HEK293 (cell line): ENCODE data around the gene TFPT.

ENCODE experiments used
- BCL11A ChIP-seq: fragments of 450-650 bp; formaldehyde crosslinking; IDR thresholded peaks from 2 replicates; pipeline ENCODE4 v1.5.1; 2016; ENCODE audit warnings: low read depth, missing biosample characterization, missing genetic modification characterization
- GLIS2 ChIP-seq: fragments of 450-650 bp; formaldehyde crosslinking; IDR thresholded peaks from 2 replicates; pipeline ENCODE4 v1.5.1; 2016; ENCODE audit warnings: missing biosample characterization, missing genetic modification characterization
- KLF1 ChIP-seq: fragments of 450-650 bp; formaldehyde crosslinking; IDR thresholded peaks from 2 replicates; pipeline ENCODE4 v1.5.1; 2016; ENCODE audit warnings: missing biosample characterization, missing genetic modification characterization
- MZF1 ChIP-seq: fragments of 450-650 bp; formaldehyde crosslinking; IDR thresholded peaks from 2 replicates; pipeline ENCODE4 v1.5.1; 2017; ENCODE audit warnings: missing biosample characterization, missing genetic modification characterization, borderline replicate concordance
- SP2 ChIP-seq: fragments of 450-650 bp; formaldehyde crosslinking; IDR thresholded peaks from 2 replicates; pipeline ENCODE4 v1.5.1; 2016; ENCODE audit warnings: missing biosample characterization, missing genetic modification characterization
- ZBTB17 ChIP-seq: fragments of 450-650 bp; formaldehyde crosslinking; IDR thresholded peaks from 2 replicates; pipeline ENCODE4 v1.5.1; 2016; ENCODE audit warnings: missing biosample characterization, missing genetic modification characterization
- ZFP3 ChIP-seq: fragments of 450-650 bp; formaldehyde crosslinking; IDR thresholded peaks from 2 replicates; pipeline ENCODE4 v1.5.1; 2016; ENCODE audit warnings: low read depth, missing biosample characterization, missing genetic modification characterization
- ZNF146 ChIP-seq: fragments of 450-650 bp; formaldehyde crosslinking; IDR thresholded peaks from 2 replicates; pipeline ENCODE4 v1.5.1; 2016; ENCODE audit warnings: missing biosample characterization, missing genetic modification characterization
- ZNF248 ChIP-seq: fragments of 450-650 bp; formaldehyde crosslinking; IDR thresholded peaks from 2 replicates; pipeline ENCODE4 v1.5.1; 2017; ENCODE audit warnings: missing biosample characterization, missing genetic modification characterization
- ZNF324 ChIP-seq: fragments of 450-650 bp; formaldehyde crosslinking; IDR thresholded peaks from 2 replicates; pipeline ENCODE4 v1.5.1; 2016; ENCODE audit warnings: missing biosample characterization, missing genetic modification characterization
- ZNF354C ChIP-seq: fragments of 450-650 bp; formaldehyde crosslinking; IDR thresholded peaks from 2 replicates; pipeline ENCODE4 v1.5.1; 2016; ENCODE audit warnings: missing biosample characterization, missing genetic modification characterization, low read depth, borderline replicate concordance
- ZNF426 ChIP-seq: fragments of 450-650 bp; formaldehyde crosslinking; IDR thresholded peaks from 2 replicates; pipeline ENCODE4 v1.5.1; 2017; ENCODE audit warnings: missing biosample characterization, missing genetic modification characterization, mild to moderate bottlenecking, inconsistent platforms, moderate library complexity
- ZNF548 ChIP-seq: fragments of 450-650 bp; formaldehyde crosslinking; IDR thresholded peaks from 2 replicates; pipeline ENCODE4 v1.5.1; 2016; ENCODE audit warnings: missing biosample characterization, missing genetic modification characterization
- ZNF558 ChIP-seq: fragments of 450-650 bp; formaldehyde crosslinking; IDR thresholded peaks from 2 replicates; pipeline ENCODE4 v1.5.1; 2016; ENCODE audit warnings: missing biosample characterization, missing genetic modification characterization
- ZNF624 ChIP-seq: fragments of 450-650 bp; formaldehyde crosslinking; IDR thresholded peaks from 2 replicates; pipeline ENCODE4 v1.5.1; 2017; ENCODE audit warnings: missing biosample characterization, missing genetic modification characterization
- ZNF660 ChIP-seq: fragments of 450-650 bp; IDR thresholded peaks from 2 replicates; pipeline ENCODE4 v1.5.1; 2018; ENCODE audit warnings: missing biosample characterization, mild to moderate bottlenecking, missing genetic modification characterization
- ZNF785 ChIP-seq: fragments of 450-650 bp; formaldehyde crosslinking; IDR thresholded peaks from 2 replicates; pipeline ENCODE4 v1.5.1; 2016; ENCODE audit warnings: missing biosample characterization, missing genetic modification characterization
- ZNF791 ChIP-seq: fragments of 450-650 bp; formaldehyde crosslinking; IDR thresholded peaks from 2 replicates; pipeline ENCODE4 v1.5.1; 2016; ENCODE audit warnings: missing biosample characterization, missing genetic modification characterization
- ZNF792 ChIP-seq: fragments of 450-650 bp; formaldehyde crosslinking; IDR thresholded peaks from 2 replicates; pipeline ENCODE4 v1.5.1; 2016; ENCODE audit warnings: missing biosample characterization, missing genetic modification characterization
- ZSCAN23 ChIP-seq: fragments of 450-650 bp; formaldehyde crosslinking; IDR thresholded peaks from 2 replicates; pipeline ENCODE4 v1.5.1; 2016; ENCODE audit warnings: missing biosample characterization, missing genetic modification characterization
- TF ChIP-seq, protein P1 (sequence below): fragments of 450-650 bp; formaldehyde crosslinking; IDR thresholded peaks from 2 replicates; pipeline ENCODE4 v1.5.1; 2016; ENCODE audit warnings: missing biosample characterization, missing genetic modification characterization
- TF ChIP-seq, protein P2 (sequence below): fragments of 450-650 bp; formaldehyde crosslinking; IDR thresholded peaks from 2 replicates; pipeline ENCODE4 v1.5.1; 2016; ENCODE audit warnings: missing biosample characterization, missing genetic modification characterization
- TF ChIP-seq, protein P3 (sequence below): fragments of 450-650 bp; formaldehyde crosslinking; IDR thresholded peaks from 2 replicates; pipeline ENCODE4 v1.5.1; 2017; ENCODE audit warnings: missing biosample characterization, missing genetic modification characterization
- TF ChIP-seq, protein P4 (sequence below): fragments of 450-650 bp; formaldehyde crosslinking; IDR thresholded peaks from 2 replicates; pipeline ENCODE4 v1.5.1; 2017; ENCODE audit warnings: missing biosample characterization, missing genetic modification characterization
- TF ChIP-seq, protein P5 (sequence below): fragments of 450-650 bp; formaldehyde crosslinking; IDR thresholded peaks from 2 replicates; pipeline ENCODE4 v1.5.1; 2016; ENCODE audit warnings: missing biosample characterization, missing genetic modification characterization, low read depth
- TF ChIP-seq, protein P6 (sequence below): fragments of 450-650 bp; formaldehyde crosslinking; IDR thresholded peaks from 2 replicates; pipeline ENCODE4 v1.5.1; 2016; ENCODE audit warnings: missing biosample characterization, missing genetic modification characterization
- TF ChIP-seq, protein P7 (sequence below): fragments of 450-650 bp; IDR thresholded peaks from 2 replicates; pipeline ENCODE4 v1.5.1; 2018; ENCODE audit warnings: missing biosample characterization, missing genetic modification characterization

The TFPT gene

DNA sequence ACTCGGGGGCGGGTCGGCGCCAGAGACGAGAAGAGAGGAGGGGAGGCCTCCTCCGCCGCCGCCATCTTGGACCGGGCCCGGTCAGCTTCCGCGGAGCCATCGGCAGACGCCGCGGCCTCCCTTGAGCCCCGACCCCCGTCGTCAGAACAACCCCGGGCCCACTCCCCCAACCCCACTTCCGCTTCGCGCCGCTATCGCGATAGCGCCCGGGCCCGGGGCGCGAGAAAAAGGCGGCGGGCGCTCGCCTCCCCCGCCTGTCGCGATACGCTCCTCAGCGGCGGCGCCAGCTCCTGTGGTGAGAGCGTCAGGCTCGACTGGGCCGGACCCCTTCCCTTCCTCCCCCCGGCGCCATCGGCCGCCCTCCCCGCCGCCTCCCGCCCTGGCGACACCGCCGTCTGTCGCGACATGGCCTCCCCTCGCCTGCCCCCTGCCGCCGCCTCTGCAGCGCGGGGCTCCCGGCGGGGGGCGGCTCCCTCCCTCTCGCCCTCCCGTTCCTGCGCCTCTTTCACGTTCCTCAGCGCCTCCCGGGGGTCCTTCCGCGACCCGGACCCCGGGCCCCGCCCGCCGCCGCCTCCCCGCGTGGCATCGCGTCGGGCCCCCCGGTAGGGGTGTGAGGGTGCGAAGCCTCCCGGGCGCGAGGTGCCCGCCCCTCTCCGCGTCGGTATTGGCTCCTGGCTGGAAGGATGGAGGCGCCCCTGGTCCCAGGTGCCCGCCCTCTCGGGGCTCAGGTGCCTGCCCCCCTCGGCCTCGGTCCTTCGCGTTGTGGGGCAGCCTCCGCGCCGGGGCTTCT is 22.4 kb upstream of the TFPT start, which contains the start of gene CNOT3 (continued):
- TF ChIP-seq, protein P1, sequence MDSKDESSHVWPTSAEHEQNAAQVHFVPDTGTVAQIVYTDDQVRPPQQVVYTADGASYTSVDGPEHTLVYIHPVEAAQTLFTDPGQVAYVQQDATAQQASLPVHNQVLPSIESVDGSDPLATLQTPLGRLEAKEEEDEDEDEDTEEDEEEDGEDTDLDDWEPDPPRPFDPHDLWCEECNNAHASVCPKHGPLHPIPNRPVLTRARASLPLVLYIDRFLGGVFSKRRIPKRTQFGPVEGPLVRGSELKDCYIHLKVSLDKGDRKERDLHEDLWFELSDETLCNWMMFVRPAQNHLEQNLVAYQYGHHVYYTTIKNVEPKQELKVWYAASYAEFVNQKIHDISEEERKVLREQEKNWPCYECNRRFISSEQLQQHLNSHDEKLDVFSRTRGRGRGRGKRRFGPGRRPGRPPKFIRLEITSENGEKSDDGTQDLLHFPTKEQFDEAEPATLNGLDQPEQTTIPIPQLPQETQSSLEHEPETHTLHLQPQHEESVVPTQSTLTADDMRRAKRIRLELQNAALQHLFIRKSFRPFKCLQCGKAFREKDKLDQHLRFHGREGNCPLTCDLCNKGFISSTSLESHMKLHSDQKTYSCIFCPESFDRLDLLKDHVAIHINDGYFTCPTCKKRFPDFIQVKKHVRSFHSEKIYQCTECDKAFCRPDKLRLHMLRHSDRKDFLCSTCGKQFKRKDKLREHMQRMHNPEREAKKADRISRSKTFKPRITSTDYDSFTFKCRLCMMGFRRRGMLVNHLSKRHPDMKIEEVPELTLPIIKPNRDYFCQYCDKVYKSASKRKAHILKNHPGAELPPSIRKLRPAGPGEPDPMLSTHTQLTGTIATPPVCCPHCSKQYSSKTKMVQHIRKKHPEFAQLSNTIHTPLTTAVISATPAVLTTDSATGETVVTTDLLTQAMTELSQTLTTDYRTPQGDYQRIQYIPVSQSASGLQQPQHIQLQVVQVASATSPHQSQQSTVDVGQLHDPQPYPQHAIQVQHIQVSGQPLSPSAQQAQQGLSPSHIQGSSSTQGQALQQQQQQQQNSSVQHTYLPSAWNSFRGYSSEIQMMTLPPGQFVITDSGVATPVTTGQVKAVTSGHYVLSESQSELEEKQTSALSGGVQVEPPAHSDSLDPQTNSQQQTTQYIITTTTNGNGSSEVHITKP = no peak
- TF ChIP-seq MZF1 (tag by site-specific recombination) = no peak
- no peak for TF ChIP-seq ZNF558 (tag by site-specific recombination)
- TF ChIP-seq ZNF146 (tag by site-specific recombination) = no peak
- no peak for TF ChIP-seq ZBTB17
- TF ChIP-seq, protein P2, sequence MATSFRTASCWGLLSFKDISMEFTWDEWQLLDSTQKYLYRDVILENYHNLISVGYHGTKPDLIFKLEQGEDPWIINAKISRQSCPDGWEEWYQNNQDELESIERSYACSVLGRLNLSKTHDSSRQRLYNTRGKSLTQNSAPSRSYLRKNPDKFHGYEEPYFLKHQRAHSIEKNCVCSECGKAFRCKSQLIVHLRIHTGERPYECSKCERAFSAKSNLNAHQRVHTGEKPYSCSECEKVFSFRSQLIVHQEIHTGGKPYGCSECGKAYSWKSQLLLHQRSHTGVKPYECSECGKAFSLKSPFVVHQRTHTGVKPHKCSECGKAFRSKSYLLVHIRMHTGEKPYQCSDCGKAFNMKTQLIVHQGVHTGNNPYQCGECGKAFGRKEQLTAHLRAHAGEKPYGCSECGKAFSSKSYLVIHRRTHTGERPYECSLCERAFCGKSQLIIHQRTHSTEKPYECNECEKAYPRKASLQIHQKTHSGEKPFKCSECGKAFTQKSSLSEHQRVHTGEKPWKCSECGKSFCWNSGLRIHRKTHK (tag by site-specific recombination) = no peak
- no peak for TF ChIP-seq ZNF791 (tag by site-specific recombination)
- TF ChIP-seq ZFP3 (tag by site-specific recombination) = no peak
- TF ChIP-seq ZNF426 (tag by site-specific recombination) = no peak
- TF ChIP-seq BCL11A (tag by site-specific recombination) = no peak
- TF ChIP-seq, protein P3, sequence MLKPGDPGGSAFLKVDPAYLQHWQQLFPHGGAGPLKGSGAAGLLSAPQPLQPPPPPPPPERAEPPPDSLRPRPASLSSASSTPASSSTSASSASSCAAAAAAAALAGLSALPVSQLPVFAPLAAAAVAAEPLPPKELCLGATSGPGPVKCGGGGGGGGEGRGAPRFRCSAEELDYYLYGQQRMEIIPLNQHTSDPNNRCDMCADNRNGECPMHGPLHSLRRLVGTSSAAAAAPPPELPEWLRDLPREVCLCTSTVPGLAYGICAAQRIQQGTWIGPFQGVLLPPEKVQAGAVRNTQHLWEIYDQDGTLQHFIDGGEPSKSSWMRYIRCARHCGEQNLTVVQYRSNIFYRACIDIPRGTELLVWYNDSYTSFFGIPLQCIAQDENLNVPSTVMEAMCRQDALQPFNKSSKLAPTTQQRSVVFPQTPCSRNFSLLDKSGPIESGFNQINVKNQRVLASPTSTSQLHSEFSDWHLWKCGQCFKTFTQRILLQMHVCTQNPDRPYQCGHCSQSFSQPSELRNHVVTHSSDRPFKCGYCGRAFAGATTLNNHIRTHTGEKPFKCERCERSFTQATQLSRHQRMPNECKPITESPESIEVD (tag by site-specific recombination) = no peak
- no peak for TF ChIP-seq ZSCAN23 (tag by site-specific recombination)
- peak; percentile 58 for TF ChIP-seq SP2 (tag by site-specific recombination)
- 0 out of 2 replicates have a peak, but pooled peaks have one; percentile 39 for TF ChIP-seq ZNF324 (tag by site-specific recombination)
- TF ChIP-seq, protein P4, sequence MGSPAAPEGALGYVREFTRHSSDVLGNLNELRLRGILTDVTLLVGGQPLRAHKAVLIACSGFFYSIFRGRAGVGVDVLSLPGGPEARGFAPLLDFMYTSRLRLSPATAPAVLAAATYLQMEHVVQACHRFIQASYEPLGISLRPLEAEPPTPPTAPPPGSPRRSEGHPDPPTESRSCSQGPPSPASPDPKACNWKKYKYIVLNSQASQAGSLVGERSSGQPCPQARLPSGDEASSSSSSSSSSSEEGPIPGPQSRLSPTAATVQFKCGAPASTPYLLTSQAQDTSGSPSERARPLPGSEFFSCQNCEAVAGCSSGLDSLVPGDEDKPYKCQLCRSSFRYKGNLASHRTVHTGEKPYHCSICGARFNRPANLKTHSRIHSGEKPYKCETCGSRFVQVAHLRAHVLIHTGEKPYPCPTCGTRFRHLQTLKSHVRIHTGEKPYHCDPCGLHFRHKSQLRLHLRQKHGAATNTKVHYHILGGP (tag by site-specific recombination) = no peak
- peak; percentile 55 for TF ChIP-seq GLIS2 (tag by site-specific recombination)
- 0 out of 2 replicates have a peak, but pooled peaks have one; percentile 22 for TF ChIP-seq ZNF660
- TF ChIP-seq ZNF248 (tag by site-specific recombination) = no peak
- no peak for TF ChIP-seq ZNF354C (tag by site-specific recombination)
- no peak for TF ChIP-seq ZNF792 (tag by site-specific recombination)
- TF ChIP-seq ZNF785 (tag by site-specific recombination) = no peak
- TF ChIP-seq KLF1 (tag by site-specific recombination) = no peak
- TF ChIP-seq, protein P5, sequence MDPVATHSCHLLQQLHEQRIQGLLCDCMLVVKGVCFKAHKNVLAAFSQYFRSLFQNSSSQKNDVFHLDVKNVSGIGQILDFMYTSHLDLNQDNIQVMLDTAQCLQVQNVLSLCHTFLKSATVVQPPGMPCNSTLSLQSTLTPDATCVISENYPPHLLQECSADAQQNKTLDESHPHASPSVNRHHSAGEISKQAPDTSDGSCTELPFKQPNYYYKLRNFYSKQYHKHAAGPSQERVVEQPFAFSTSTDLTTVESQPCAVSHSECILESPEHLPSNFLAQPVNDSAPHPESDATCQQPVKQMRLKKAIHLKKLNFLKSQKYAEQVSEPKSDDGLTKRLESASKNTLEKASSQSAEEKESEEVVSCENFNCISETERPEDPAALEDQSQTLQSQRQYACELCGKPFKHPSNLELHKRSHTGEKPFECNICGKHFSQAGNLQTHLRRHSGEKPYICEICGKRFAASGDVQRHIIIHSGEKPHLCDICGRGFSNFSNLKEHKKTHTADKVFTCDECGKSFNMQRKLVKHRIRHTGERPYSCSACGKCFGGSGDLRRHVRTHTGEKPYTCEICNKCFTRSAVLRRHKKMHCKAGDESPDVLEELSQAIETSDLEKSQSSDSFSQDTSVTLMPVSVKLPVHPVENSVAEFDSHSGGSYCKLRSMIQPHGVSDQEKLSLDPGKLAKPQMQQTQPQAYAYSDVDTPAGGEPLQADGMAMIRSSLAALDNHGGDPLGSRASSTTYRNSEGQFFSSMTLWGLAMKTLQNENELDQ = no peak
- no peak for TF ChIP-seq ZNF624 (tag by site-specific recombination)
- TF ChIP-seq, protein P6, sequence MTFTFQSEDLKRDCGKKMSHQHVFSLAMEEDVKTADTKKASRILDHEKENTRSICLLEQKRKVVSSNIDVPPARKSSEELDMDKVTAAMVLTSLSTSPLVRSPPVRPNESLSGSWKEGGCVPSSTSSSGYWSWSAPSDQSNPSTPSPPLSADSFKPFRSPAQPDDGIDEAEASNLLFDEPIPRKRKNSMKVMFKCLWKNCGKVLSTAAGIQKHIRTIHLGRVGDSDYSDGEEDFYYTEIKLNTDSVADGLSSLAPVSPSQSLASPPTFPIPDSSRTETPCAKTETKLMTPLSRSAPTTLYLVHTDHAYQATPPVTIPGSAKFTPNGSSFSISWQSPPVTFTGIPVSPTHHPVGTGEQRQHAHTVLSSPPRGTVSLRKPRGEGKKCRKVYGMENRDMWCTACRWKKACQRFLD (tag by site-specific recombination) = no peak
- no peak for TF ChIP-seq ZNF548 (tag by site-specific recombination)
- TF ChIP-seq, protein P7, sequence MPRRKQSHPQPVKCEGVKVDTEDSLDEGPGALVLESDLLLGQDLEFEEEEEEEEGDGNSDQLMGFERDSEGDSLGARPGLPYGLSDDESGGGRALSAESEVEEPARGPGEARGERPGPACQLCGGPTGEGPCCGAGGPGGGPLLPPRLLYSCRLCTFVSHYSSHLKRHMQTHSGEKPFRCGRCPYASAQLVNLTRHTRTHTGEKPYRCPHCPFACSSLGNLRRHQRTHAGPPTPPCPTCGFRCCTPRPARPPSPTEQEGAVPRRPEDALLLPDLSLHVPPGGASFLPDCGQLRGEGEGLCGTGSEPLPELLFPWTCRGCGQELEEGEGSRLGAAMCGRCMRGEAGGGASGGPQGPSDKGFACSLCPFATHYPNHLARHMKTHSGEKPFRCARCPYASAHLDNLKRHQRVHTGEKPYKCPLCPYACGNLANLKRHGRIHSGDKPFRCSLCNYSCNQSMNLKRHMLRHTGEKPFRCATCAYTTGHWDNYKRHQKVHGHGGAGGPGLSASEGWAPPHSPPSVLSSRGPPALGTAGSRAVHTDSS (tag by site-specific recombination) = no peak
